ENCODE results near the gene SLC12A1.

Gene SLC12A1

DNA sequence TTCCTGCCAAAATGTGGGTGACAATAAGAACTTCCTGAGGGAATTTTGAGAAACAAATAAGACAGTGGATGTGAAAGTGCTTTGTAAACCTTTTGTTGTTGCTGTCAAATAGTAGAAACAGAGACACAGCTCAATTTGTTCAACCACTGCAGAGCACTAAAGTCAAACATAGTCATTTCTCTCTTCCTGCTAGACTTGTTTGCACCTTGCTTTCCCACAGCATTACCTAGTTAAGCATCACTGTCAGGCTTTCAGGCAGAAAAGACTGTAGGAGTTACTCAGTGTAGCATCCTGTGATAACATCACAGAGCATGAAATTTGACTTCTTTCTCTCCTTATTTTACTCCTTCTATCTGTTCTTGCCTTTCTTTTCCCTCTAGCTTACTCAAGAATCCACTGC lies 27.1 kb downstream of the SLC12A1 start:
- Histone ChIP-seq H3K79me1 (ENCODE audit: low read length) (no peaks in the 10 kb centered on the region), H3K4ac (ENCODE audit: low read depth, low read length) (no peak overlapping the region), H3K27me3 (ENCODE audit: insufficient read depth, low read length) (no peaks in the 10 kb centered on the region), H2AFZ (ENCODE audit: insufficient read depth, low read length, poor library complexity) (no peak overlapping the region), H4K12ac (ENCODE audit: low read depth, low read length) (no peak overlapping the region), H3K4me2 (ENCODE audit: low read length) (no peak overlapping the region), H3K23ac (ENCODE audit: low read length) (no peak overlapping the region), H2BK12ac (ENCODE audit: low read length) (no peak overlapping the region), H2BK5ac (ENCODE audit: low read depth, low read length, poor library complexity) (no peak overlapping the region), H4K8ac (ENCODE audit: low read depth, low read length) (no peak overlapping the region), H4K91ac (ENCODE audit: low read depth, low read length) (no peak overlapping the region), H3K79me2 (ENCODE audit: control insufficient read depth, insufficient read depth, low read length, poor library complexity) (no peaks in the 10 kb centered on the region), H3K9me3 (ENCODE audit: insufficient read depth, low read depth, low read length) (no peaks in the 10 kb centered on the region), H3K36me3 (ENCODE audit: control insufficient read depth in 1 of 2, insufficient read depth in 2 of 2, low read length in 2 of 2) (no peaks in the 10 kb centered on the region), H3K27ac (ENCODE audit: low read depth, low read length) (no peak overlapping the region), H3K4me3 (ENCODE audit: low read depth, low read length) (no peak overlapping the region), H2AK5ac (ENCODE audit: low read length) (no peak overlapping the region), H3K9ac (ENCODE audit: low read length) (no peak overlapping the region), H3K14ac (ENCODE audit: low read length) (no peak overlapping the region), H3K18ac (ENCODE audit: low read length) (no peak overlapping the region), H3K4me1 (ENCODE audit: control insufficient read depth in 1 of 2, insufficient read depth in 2 of 2, low read length in 2 of 2) (no peaks in the 10 kb centered on the region), H2BK120ac (ENCODE audit: insufficient read depth, low read length, poor library complexity) (no peak overlapping the region)
- no peak for DNase-seq

DNA sequence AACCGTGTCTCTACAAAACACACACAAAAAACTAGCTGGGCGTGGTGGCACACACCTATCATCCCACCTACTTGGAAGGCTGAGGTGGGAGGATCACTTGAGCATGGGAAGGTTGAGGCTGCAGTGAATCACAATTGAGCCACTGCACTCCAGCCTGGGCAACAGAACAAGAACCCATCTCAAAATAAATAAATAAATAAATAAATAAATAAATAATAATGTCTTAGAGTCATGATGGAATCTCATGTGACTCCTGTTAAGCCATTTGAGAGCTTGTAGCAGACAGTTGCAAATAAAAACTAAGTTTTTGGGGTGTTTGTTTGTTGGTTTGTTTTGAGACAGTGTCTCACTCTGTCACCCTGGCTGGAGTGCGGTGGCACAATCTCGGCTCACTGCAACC lies 33.2 kb downstream of the SLC12A1 start:
- Histone ChIP-seq H4K12ac (ENCODE audit: low read depth, low read length) (no peak overlapping the region), H3K4ac (ENCODE audit: low read depth, low read length) (no peak overlapping the region), H4K8ac (ENCODE audit: low read depth, low read length) (no peak overlapping the region), H2BK5ac (ENCODE audit: low read depth, low read length, poor library complexity) (no peak overlapping the region), H3K23ac (ENCODE audit: low read length) (no peak overlapping the region), H3K79me2 (ENCODE audit: control insufficient read depth, insufficient read depth, low read length, poor library complexity) (no peaks in the 10 kb centered on the region), H3K4me3 (ENCODE audit: low read depth, low read length) (no peak overlapping the region), H3K79me1 (ENCODE audit: low read length) (no peaks in the 10 kb centered on the region), H2AK5ac (ENCODE audit: low read length) (no peak overlapping the region), H4K91ac (ENCODE audit: low read depth, low read length) (no peak overlapping the region), H3K9ac (ENCODE audit: low read length) (no peak overlapping the region), H3K36me3 (ENCODE audit: control insufficient read depth in 1 of 2, insufficient read depth in 2 of 2, low read length in 2 of 2) (no peaks in the 10 kb centered on the region), H2BK120ac (ENCODE audit: insufficient read depth, low read length, poor library complexity) (no peak overlapping the region), H3K14ac (ENCODE audit: low read length) (no peak overlapping the region), H3K18ac (ENCODE audit: low read length) (no peak overlapping the region), H2BK12ac (ENCODE audit: low read length) (no peak overlapping the region), H3K4me1 (ENCODE audit: control insufficient read depth in 1 of 2, insufficient read depth in 2 of 2, low read length in 2 of 2) (no peaks in the 10 kb centered on the region), H3K27me3 (ENCODE audit: insufficient read depth, low read length) (no peaks in the 10 kb centered on the region), H3K9me3 (ENCODE audit: insufficient read depth, low read depth, low read length) (no peaks in the 10 kb centered on the region), H3K27ac (ENCODE audit: low read depth, low read length) (no peak overlapping the region), H2AFZ (ENCODE audit: insufficient read depth, low read length, poor library complexity) (no peak overlapping the region), H3K4me2 (ENCODE audit: low read length) (no peak overlapping the region)
- no CpG with 5 or more reads among the region's 4 CpGs for WGBS (ENCODE audit: extremely low coverage, insufficient coverage, insufficient read length)
- no peak for DNase-seq

DNA sequence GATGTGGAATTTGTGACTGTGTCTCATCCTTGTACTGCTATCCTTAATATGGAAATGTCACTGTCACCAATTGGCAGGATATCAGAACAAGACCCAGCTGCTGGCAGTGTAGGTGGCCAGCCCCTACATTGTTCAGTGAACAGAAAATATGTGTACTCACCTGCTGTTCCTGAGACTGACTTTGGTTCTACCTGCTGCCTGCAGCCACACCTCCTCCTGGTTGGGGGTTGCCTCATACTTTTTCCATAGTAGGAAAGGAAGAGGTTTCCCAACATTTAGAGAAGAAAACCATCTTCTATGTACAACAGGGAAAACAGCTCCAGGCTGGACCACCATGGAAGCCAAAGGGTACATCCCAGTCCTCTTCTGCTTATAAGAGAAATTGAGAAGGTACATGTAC lies 35.9 kb downstream of the SLC12A1 start:
- DNase-seq = no peak
- no peak overlapping the region for H3K4ac ChIP-seq (ENCODE audit: low read depth, low read length)
- no peaks in the 10 kb centered on the region for H3K27me3 ChIP-seq (ENCODE audit: insufficient read depth, low read length)
- no peak overlapping the region for H4K8ac ChIP-seq (ENCODE audit: low read depth, low read length)
- H4K12ac ChIP-seq (ENCODE audit: low read depth, low read length) = no peak overlapping the region
- H2BK12ac ChIP-seq (ENCODE audit: low read length) = no peak overlapping the region
- no peak overlapping the region for H2BK120ac ChIP-seq (ENCODE audit: insufficient read depth, low read length, poor library complexity)
- no peaks in the 10 kb centered on the region for H3K79me2 ChIP-seq (ENCODE audit: control insufficient read depth, insufficient read depth, low read length, poor library complexity)
- H3K36me3 ChIP-seq (ENCODE audit: control insufficient read depth in 1 of 2, insufficient read depth in 2 of 2, low read length in 2 of 2) = no peaks in the 10 kb centered on the region
- H3K79me1 ChIP-seq (ENCODE audit: low read length) = no peaks in the 10 kb centered on the region
- H2AFZ ChIP-seq (ENCODE audit: insufficient read depth, low read length, poor library complexity) = no peak overlapping the region
- no peaks in the 10 kb centered on the region for H3K9me3 ChIP-seq (ENCODE audit: insufficient read depth, low read depth, low read length)
- H3K14ac ChIP-seq (ENCODE audit: low read length) = no peak overlapping the region
- H3K9ac ChIP-seq (ENCODE audit: low read length) = no peak overlapping the region
- H3K23ac ChIP-seq (ENCODE audit: low read length) = no peak overlapping the region
- no peak overlapping the region for H3K4me3 ChIP-seq (ENCODE audit: low read depth, low read length)
- no peak overlapping the region for H4K91ac ChIP-seq (ENCODE audit: low read depth, low read length)
- H2AK5ac ChIP-seq (ENCODE audit: low read length) = no peak overlapping the region
- H3K4me1 ChIP-seq (ENCODE audit: control insufficient read depth in 1 of 2, insufficient read depth in 2 of 2, low read length in 2 of 2) = no peaks in the 10 kb centered on the region
- H3K4me2 ChIP-seq (ENCODE audit: low read length) = no peak overlapping the region
- H3K27ac ChIP-seq (ENCODE audit: low read depth, low read length) = no peak overlapping the region
- no peak overlapping the region for H2BK5ac ChIP-seq (ENCODE audit: low read depth, low read length, poor library complexity)
- no peak overlapping the region for H3K18ac ChIP-seq (ENCODE audit: low read length)

DNA sequence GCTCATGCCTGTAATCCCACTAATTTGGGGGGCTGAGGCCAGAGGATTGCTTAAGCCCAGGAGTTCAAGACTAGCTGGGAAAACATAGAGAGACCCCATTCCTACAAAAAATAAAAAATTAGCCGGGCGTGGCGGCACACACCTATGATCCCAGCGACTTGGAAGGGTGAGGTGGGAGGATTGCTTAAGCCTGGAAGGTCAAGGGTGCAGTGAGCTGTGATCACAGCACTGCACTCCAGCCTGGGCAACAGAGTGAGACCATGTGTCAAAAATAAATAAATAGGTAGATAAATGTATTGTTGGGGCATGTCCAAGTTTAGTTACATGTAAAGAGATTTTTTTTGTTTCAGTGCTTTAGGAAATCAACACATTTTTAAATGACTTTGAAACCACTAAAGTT lies 36.4 kb downstream of the SLC12A1 start:
- no peak overlapping the region for H4K91ac ChIP-seq (ENCODE audit: low read depth, low read length)
- H3K4me1 ChIP-seq (ENCODE audit: control insufficient read depth in 1 of 2, insufficient read depth in 2 of 2, low read length in 2 of 2) = no peaks in the 10 kb centered on the region
- H4K8ac ChIP-seq (ENCODE audit: low read depth, low read length) = no peak overlapping the region
- no peak overlapping the region for H3K4ac ChIP-seq (ENCODE audit: low read depth, low read length)
- H3K14ac ChIP-seq (ENCODE audit: low read length) = no peak overlapping the region
- no peak overlapping the region for H4K12ac ChIP-seq (ENCODE audit: low read depth, low read length)
- H3K4me2 ChIP-seq (ENCODE audit: low read length) = no peak overlapping the region
- no peak overlapping the region for H2BK12ac ChIP-seq (ENCODE audit: low read length)
- no peak for DNase-seq
- no peak overlapping the region for H3K9ac ChIP-seq (ENCODE audit: low read length)
- WGBS (ENCODE audit: extremely low coverage, insufficient coverage, insufficient read length) = no CpG with 5 or more reads among the region's 4 CpGs
- H2BK120ac ChIP-seq (ENCODE audit: insufficient read depth, low read length, poor library complexity) = no peak overlapping the region
- no peak overlapping the region for H2BK5ac ChIP-seq (ENCODE audit: low read depth, low read length, poor library complexity)
- H2AK5ac ChIP-seq (ENCODE audit: low read length) = no peak overlapping the region
- no peaks in the 10 kb centered on the region for H3K9me3 ChIP-seq (ENCODE audit: insufficient read depth, low read depth, low read length)
- no peaks in the 10 kb centered on the region for H3K27me3 ChIP-seq (ENCODE audit: insufficient read depth, low read length)
- no peak overlapping the region for H2AFZ ChIP-seq (ENCODE audit: insufficient read depth, low read length, poor library complexity)
- no peaks in the 10 kb centered on the region for H3K36me3 ChIP-seq (ENCODE audit: control insufficient read depth in 1 of 2, insufficient read depth in 2 of 2, low read length in 2 of 2)
- no peak overlapping the region for H3K4me3 ChIP-seq (ENCODE audit: low read depth, low read length)
- H3K79me2 ChIP-seq (ENCODE audit: control insufficient read depth, insufficient read depth, low read length, poor library complexity) = no peaks in the 10 kb centered on the region
- no peaks in the 10 kb centered on the region for H3K79me1 ChIP-seq (ENCODE audit: low read length)
- no peak overlapping the region for H3K27ac ChIP-seq (ENCODE audit: low read depth, low read length)
- H3K23ac ChIP-seq (ENCODE audit: low read length) = no peak overlapping the region
- no peak overlapping the region for H3K18ac ChIP-seq (ENCODE audit: low read length)

DNA sequence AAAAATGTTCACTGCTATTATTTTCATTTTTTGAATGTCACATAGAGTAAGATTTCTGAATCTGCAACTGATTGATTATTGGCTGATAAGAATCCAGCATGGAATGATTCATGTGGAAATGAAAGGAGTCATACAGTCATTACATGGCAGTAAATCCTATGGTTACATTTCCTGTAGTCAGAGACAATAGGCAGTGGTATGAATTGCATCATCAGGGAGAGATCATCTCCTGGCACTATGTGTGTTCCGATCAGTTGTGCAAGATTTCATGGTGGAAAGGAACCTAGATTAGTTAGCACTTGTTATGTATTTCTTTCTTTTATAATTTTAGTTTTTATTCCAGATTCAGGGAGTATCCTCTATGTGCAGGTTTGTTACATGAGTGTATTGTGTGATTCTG lies 38.8 kb downstream of the SLC12A1 start:
- no peaks in the 10 kb centered on the region for H3K27me3 ChIP-seq (ENCODE audit: insufficient read depth, low read length)
- no peak overlapping the region for H2BK5ac ChIP-seq (ENCODE audit: low read depth, low read length, poor library complexity)
- no peaks in the 10 kb centered on the region for H3K4me1 ChIP-seq (ENCODE audit: control insufficient read depth in 1 of 2, insufficient read depth in 2 of 2, low read length in 2 of 2)
- no peak overlapping the region for H3K4ac ChIP-seq (ENCODE audit: low read depth, low read length)
- no peak overlapping the region for H3K27ac ChIP-seq (ENCODE audit: low read depth, low read length)
- H3K9me3 ChIP-seq (ENCODE audit: insufficient read depth, low read depth, low read length) = no peaks in the 10 kb centered on the region
- H3K23ac ChIP-seq (ENCODE audit: low read length) = no peak overlapping the region
- H3K79me2 ChIP-seq (ENCODE audit: control insufficient read depth, insufficient read depth, low read length, poor library complexity) = no peaks in the 10 kb centered on the region
- H3K9ac ChIP-seq (ENCODE audit: low read length) = no peak overlapping the region
- peak in 1 of 2 donors; percentile 16 for DNase-seq
- H4K91ac ChIP-seq (ENCODE audit: low read depth, low read length) = no peak overlapping the region
- WGBS (ENCODE audit: extremely low coverage, insufficient coverage, insufficient read length) = no CpG with 5 or more reads among the region's 1 CpG
- no peak overlapping the region for H3K4me3 ChIP-seq (ENCODE audit: low read depth, low read length)
- H4K8ac ChIP-seq (ENCODE audit: low read depth, low read length) = no peak overlapping the region
- H2AK5ac ChIP-seq (ENCODE audit: low read length) = no peak overlapping the region
- no peaks in the 10 kb centered on the region for H3K79me1 ChIP-seq (ENCODE audit: low read length)
- H2BK120ac ChIP-seq (ENCODE audit: insufficient read depth, low read length, poor library complexity) = no peak overlapping the region
- no peak overlapping the region for H2AFZ ChIP-seq (ENCODE audit: insufficient read depth, low read length, poor library complexity)
- H2BK12ac ChIP-seq (ENCODE audit: low read length) = no peak overlapping the region
- no peak overlapping the region for H4K12ac ChIP-seq (ENCODE audit: low read depth, low read length)
- H3K36me3 ChIP-seq (ENCODE audit: control insufficient read depth in 1 of 2, insufficient read depth in 2 of 2, low read length in 2 of 2) = no peaks in the 10 kb centered on the region
- no peak overlapping the region for H3K4me2 ChIP-seq (ENCODE audit: low read length)
- H3K14ac ChIP-seq (ENCODE audit: low read length) = no peak overlapping the region
- no peak overlapping the region for H3K18ac ChIP-seq (ENCODE audit: low read length)

Measured in trophoblast cell (in vitro differentiated cells and primary cell).